NCI-H1048 (cell line): ENCODE results near the gene FRMD6.

Experiments used
- DNase-seq: peaks from one replicate; lab custom pipeline; 2025; lab: John Stamatoyannopoulos, UW

The FRMD6 gene

GRCh38 chr14:51666826-51667225 lies 15.1 kb downstream of the FRMD6 start:
- no peak for DNase-seq

- no peak for DNase-seq
Measured at GRCh38 chr14:51668870-51669269, 17.2 kb downstream of the FRMD6 start.

- no peak for DNase-seq
Measured at GRCh38 chr14:51674294-51675002, 22.7 kb downstream of the FRMD6 start.

- no peak for DNase-seq
Measured at GRCh38 chr14:51676549-51676948, 24.8 kb downstream of the FRMD6 start.

- DNase-seq: no peak
Measured at GRCh38 chr14:51677266-51677665, 25.6 kb downstream of the FRMD6 start.

- no peak for DNase-seq
Measured at GRCh38 chr14:51677738-51678137, 26.0 kb downstream of the FRMD6 start.

GRCh38 chr14:51680031-51680430 lies 28.3 kb downstream of the FRMD6 start:
- no peak for DNase-seq

- DNase-seq: no peak
Measured at GRCh38 chr14:51681411-51681810, 29.7 kb downstream of the FRMD6 start.

GRCh38 chr14:51682411-51682810 lies 30.7 kb downstream of the FRMD6 start:
- no peak for DNase-seq

- no peak for DNase-seq
Measured at GRCh38 chr14:51684760-51685159, 33.0 kb downstream of the FRMD6 start.

- no peak for DNase-seq
Measured at GRCh38 chr14:51691176-51691575, 39.5 kb downstream of the FRMD6 start.

- no peak for DNase-seq
Measured at GRCh38 chr14:51692646-51693045, 40.9 kb downstream of the FRMD6 start.

- no peak for DNase-seq
Measured at GRCh38 chr14:51697848-51698247, 46.1 kb downstream of the FRMD6 start.

- no peak for DNase-seq
Measured at GRCh38 chr14:51701951-51702350, 50.2 kb downstream of the FRMD6 start.

GRCh38 chr14:51703787-51704186 lies 52.1 kb downstream of the FRMD6 start:
- DNase-seq: no peak

GRCh38 chr14:51704545-51704944 lies 52.8 kb downstream of the FRMD6 start:
- no peak for DNase-seq

GRCh38 chr14:51707327-51707726 lies 55.6 kb downstream of the FRMD6 start:
- no peak for DNase-seq

GRCh38 chr14:51711505-51711904 lies 59.8 kb downstream of the FRMD6 start:
- DNase-seq: no peak

GRCh38 chr14:51715250-51715649 lies 63.5 kb downstream of the FRMD6 start:
- DNase-seq: no peak

- DNase-seq: no peak
Measured at GRCh38 chr14:51715742-51716141, 64.0 kb downstream of the FRMD6 start.

GRCh38 chr14:51716610-51717009 lies 64.9 kb downstream of the FRMD6 start:
- DNase-seq: no peak

GRCh38 chr14:51717766-51718165 lies 66.1 kb downstream of the FRMD6 start:
- DNase-seq: no peak

- DNase-seq: no peak
Measured at GRCh38 chr14:51719955-51720354, 68.2 kb downstream of the FRMD6 start.

- DNase-seq: no peak
Measured at GRCh38 chr14:51723990-51724389, 72.3 kb downstream of the FRMD6 start.
